ENCODE data around the gene ICAM2.
A peak's percentile ranks its signal among the peaks of the same experiment; 100 is the strongest.

ICAM2 gene

GRCh38 chr17:64001763-64002529 lies 18.5 kb downstream of the ICAM2 start:
- DNase-seq (no peak), ATAC-seq (replicated peaks) (no peak)
- Mint-ChIP-seq H3K9me3 (no peaks in the 10 kb centered on the region), H3K36me3 (peaks cover 28 to 36% of the 10 kb centered on the region in 2 donors), H3K4me1 (peaks cover 25 to 50% of the 10 kb centered on the region in 2 donors), H3K27ac (no peak overlapping the region), H3K27me3 (peaks cover 9 to 12% of the 10 kb centered on the region in 2 donors), H3K4me3 (no peak overlapping the region)

- Mint-ChIP-seq H3K27me3 (peaks cover 9 to 12% of the 10 kb centered on the region in 2 donors), H3K4me1 (peaks cover 21 to 44% of the 10 kb centered on the region in 2 donors), H3K4me3 (no peak overlapping the region), H3K9me3 (no peaks in the 10 kb centered on the region), H3K27ac (no peak overlapping the region), H3K36me3 (peaks cover 28 to 36% of the 10 kb centered on the region in 2 donors)
- no peak for ATAC-seq (replicated peaks)
- DNase-seq, result no peak
Measured at GRCh38 chr17:64001091-64001579, 19.3 kb downstream of the ICAM2 start.

DNA sequence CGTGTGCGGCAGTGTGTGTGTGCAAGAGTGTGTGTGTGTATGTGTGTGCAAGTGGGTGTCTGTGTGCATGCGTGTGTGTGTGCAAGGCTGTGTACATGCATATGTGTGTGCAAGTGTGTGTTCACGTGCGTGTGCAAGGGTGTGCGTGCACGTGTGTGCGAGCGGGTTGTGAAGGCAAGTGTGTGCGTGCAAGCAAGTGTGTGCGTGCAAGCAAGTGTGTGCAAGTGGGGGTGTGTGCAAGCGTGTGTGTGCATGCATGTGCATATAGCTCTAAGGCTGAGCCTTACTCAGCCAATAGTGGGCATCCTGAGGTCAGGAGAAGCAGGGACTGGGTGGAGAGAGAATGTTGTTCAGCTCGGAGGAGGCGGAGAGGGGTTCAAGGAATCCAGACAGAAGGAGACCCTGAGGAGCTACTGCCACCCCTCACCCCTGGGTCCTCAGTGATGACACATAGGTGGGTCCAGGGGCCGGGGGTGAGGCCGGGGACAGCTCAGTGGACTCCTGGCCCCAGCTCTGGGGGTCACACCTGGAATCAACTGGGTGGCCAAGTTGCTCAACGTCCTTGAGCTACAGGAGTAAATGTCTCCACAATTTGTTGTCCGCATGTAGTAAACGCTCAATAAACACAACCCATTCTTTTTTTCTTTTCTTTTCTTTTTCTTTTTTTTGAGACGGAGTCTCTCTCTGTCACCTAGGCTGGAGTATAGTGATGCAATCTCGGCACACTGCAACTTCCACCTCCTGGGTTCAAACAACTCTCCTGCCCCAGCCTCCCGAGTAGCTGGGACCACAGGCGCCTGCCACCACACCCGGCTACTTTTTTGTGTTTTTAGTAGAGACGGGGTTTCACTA lies 20.5 kb downstream of the ICAM2 start:
- H3K27me3 Mint-ChIP-seq, result peaks cover 9 to 12% of the 10 kb centered on the region in 2 donors
- H3K9me3 Mint-ChIP-seq, result no peaks in the 10 kb centered on the region
- peak overlapping the region; percentile 41 to 51 for H3K4me3 Mint-ChIP-seq
- peak overlapping the region; percentile 14 for H3K27ac Mint-ChIP-seq
- DNase-seq, result no peak
- peaks cover 18 to 36% of the 10 kb centered on the region in 2 donors for H3K4me1 Mint-ChIP-seq
- H3K36me3 Mint-ChIP-seq, result peaks cover 18 to 28% of the 10 kb centered on the region in 2 donors
- ATAC-seq (replicated peaks), result no peak

DNA sequence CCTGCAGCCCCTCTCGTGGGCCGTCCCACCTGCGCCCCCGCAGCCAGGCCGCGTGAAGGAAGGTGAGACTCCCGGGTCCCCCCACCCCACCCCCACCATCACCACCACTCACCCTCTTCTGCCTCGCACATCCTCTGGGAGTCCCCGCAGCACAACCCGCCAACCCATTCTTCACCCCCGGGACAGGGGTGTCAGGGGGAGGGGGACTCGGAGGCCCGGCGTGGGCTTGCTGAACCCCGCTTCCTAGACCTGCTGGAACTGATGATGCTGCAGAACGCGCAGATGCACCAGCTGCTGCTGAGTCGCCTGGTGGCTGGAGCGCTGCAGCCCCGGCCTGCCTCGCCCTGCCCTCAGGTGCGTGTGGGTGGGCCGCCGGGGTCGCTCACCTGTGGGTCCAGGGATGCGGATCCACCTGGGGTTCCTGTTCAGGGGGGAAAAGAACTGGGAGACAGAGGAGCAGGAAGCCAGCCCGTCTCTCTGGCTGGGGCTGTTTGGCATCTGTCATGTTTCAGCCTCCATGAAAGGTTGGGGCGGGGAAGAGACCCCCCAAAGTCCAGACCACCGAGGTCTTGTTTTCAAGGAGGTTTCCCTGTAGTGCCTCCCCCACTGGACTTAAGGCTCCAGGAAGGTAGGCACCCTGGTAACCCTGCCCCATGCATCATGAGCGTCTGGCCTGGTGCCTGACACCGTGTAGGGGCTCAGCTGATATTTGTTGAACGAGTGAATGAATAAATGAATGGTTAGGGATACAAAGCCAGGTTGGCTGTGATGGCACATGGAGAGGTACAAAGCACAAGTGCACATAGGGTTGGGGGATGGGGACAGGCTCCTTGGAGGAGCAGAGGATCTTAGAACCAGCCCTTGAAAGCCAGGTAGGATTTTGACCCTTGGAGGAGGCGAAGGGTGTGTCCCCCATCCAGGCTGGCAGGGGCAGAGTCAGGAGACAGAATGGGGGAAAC lies 21.4 kb downstream of the ICAM2 start:
- no peak for DNase-seq
- peak; percentile 45 to 48 for ATAC-seq (replicated peaks)
- no peaks in the 10 kb centered on the region for H3K9me3 Mint-ChIP-seq
- peaks cover 12 to 20% of the 10 kb centered on the region in 2 donors for H3K36me3 Mint-ChIP-seq
- H3K4me1 Mint-ChIP-seq, result peaks cover 18 to 36% of the 10 kb centered on the region in 2 donors
- H3K27ac Mint-ChIP-seq, result peak overlapping the region; percentile 62
- peaks cover 9 to 12% of the 10 kb centered on the region in 2 donors for H3K27me3 Mint-ChIP-seq
- H3K4me3 Mint-ChIP-seq, result peak overlapping the region; percentile 87 to 98

DNA sequence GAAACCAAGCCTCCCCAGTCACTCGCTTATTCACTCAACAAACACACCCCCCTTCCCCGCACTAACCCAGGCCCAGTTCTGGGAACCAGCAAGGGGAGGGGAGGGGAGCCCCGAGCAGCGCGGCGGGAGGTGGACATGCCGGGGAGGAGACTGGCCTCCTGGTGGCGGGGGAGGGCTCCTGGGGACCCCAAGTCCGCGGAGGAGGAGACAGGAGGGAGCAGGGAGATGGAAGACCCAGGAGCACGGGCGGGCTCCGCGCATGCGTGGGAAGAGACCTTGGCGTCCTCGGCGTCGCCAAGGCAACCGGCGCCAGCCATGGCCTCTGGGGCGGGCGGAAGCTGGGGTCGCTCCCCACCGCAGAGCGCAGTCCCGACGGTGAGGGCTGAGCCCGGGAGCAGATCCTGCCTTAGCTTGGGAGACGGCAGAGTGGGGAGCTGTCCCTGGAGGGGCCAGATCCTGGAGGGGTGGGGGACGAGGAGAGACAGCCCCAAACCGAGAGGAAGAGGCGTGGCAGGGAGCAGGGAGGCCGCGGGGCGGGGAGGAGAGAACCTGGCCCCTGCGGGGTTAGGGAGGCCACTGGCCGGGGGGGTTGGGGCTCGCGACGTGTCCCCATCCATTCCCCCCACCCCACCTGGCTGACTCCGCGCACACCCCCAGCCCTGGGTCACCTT lies 22.2 kb downstream of the ICAM2 start, which contains the start of gene PRR29:
Gene PRR29, plus strand, starts transcription at position 302 of the 671 bp plus-strand sequence. Its CDS starts 14 bp downstream, at position 316.
- Mint-ChIP-seq H3K4me3 (peak within 1 kb of the TSS; percentile 94 to 98), H3K27ac (peak within 1 kb of the TSS; percentile 75), H3K36me3 (peaks cover 4 to 12% of the 10 kb centered on the region in 2 donors), H3K27me3 (peaks cover 9 to 12% of the 10 kb centered on the region in 2 donors), H3K4me1 (peaks cover 23 to 43% of the 10 kb centered on the region in 2 donors), H3K9me3 (no peaks in the 10 kb centered on the region)
- ATAC-seq (replicated peaks) (peak; percentile 83 to 86), DNase-seq (peak; percentile 58)

GRCh38 chr17:63997341-63998048 lies 22.9 kb downstream of the ICAM2 start:
- peaks cover 9 to 12% of the 10 kb centered on the region in 2 donors for H3K27me3 Mint-ChIP-seq
- H3K9me3 Mint-ChIP-seq, result no peaks in the 10 kb centered on the region
- DNase-seq (no peak), ATAC-seq (replicated peaks) (no peak)
- H3K27ac Mint-ChIP-seq, result no peak overlapping the region
- H3K4me1 Mint-ChIP-seq, result peaks cover 26 to 48% of the 10 kb centered on the region in 2 donors
- H3K36me3 Mint-ChIP-seq, result peaks cover 4 to 9% of the 10 kb centered on the region in 2 donors
- H3K4me3 Mint-ChIP-seq, result peak overlapping the region; percentile 94 to 98

- ATAC-seq (replicated peaks) (no peak), DNase-seq (no peak)
- no peak overlapping the region for H3K4me3 Mint-ChIP-seq
- peaks cover 9 to 12% of the 10 kb centered on the region in 2 donors for H3K27me3 Mint-ChIP-seq
- H3K36me3 Mint-ChIP-seq, result peaks cover 0 to 5% of the 10 kb centered on the region in 2 donors
- H3K9me3 Mint-ChIP-seq, result no peaks in the 10 kb centered on the region
- peaks cover 27 to 55% of the 10 kb centered on the region in 2 donors for H3K4me1 Mint-ChIP-seq
- H3K27ac Mint-ChIP-seq, result no peak overlapping the region
Measured at GRCh38 chr17:63996430-63997182, 23.8 kb downstream of the ICAM2 start.

DNA sequence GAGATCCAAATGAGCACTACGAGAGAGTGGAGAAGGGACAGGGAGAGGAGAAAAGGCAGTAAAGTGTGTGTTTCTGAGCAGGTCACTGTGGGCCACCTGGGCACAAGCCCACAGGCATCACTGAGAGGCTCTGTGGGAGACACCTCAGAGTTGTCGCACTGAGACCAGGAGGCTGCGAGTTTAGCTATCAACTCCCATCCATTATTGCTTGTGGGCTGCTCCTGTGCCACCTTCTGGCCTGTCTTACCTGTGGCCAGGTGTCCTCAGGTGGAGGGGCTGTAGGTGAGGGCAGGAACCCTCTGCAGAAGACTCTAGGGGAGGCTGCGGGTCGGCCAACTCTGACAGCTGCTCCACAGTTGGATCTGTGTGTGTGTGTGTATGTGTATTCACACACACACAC lies 24.8 kb downstream of the ICAM2 start:
- ATAC-seq (replicated peaks), result no peak
- Mint-ChIP-seq H3K36me3 (no peaks in the 10 kb centered on the region), H3K27ac (no peak overlapping the region), H3K4me3 (no peak overlapping the region), H3K27me3 (peaks cover 9 to 12% of the 10 kb centered on the region in 2 donors), H3K9me3 (no peaks in the 10 kb centered on the region), H3K4me1 (peaks cover 30 to 58% of the 10 kb centered on the region in 2 donors)
- DNase-seq, result no peak

GRCh38 chr17:63993368-63993985 lies 27.0 kb downstream of the ICAM2 start:
- no peak for DNase-seq

DNA sequence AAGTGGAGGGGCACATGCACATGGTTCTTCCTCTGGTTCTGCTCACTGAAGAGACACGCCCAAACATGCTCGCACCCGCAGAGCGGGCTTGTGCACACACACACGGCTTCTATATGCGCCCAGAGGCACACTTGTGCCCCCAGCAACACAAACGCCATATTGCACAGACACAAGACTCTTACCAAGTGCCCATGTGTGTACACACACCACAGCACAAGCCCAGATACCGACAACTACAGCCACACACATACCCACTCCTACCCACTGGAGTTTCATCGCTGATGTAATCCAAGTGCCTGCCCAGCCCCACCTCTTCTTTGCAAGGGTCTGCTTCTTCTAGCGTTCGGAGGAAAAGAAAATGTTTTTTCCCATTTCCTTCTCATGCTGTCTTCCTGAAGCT lies 28.8 kb downstream of the ICAM2 start:
- Mint-ChIP-seq H3K27ac (no peak overlapping the region), H3K9me3 (no peaks in the 10 kb centered on the region), H3K36me3 (no peaks in the 10 kb centered on the region), H3K4me1 (peaks cover 30 to 50% of the 10 kb centered on the region in 2 donors), H3K4me3 (no peak overlapping the region), H3K27me3 (no peaks in the 10 kb centered on the region)
- no peak for DNase-seq
- no peak for ATAC-seq (replicated peaks)

More at GRCh38 chr17:63993368-63993985, 27.0 kb downstream of the ICAM2 start:
- Mint-ChIP-seq H3K27ac (no peak overlapping the region), H3K4me1 (peaks cover 29 to 49% of the 10 kb centered on the region in 2 donors), H3K9me3 (no peaks in the 10 kb centered on the region), H3K27me3 (peaks cover 0 to 5% of the 10 kb centered on the region in 2 donors), H3K36me3 (no peaks in the 10 kb centered on the region), H3K4me3 (no peak overlapping the region)
- no peak for ATAC-seq (replicated peaks)

- H3K4me1 Mint-ChIP-seq, result peaks cover 42 to 65% of the 10 kb centered on the region in 2 donors
- DNase-seq (no peak), ATAC-seq (replicated peaks) (peak in 1 of 2 donors; percentile 4)
- H3K27me3 Mint-ChIP-seq, result no peaks in the 10 kb centered on the region
- H3K36me3 Mint-ChIP-seq, result no peaks in the 10 kb centered on the region
- H3K9me3 Mint-ChIP-seq, result no peaks in the 10 kb centered on the region
- no peak overlapping the region for H3K27ac Mint-ChIP-seq
- H3K4me3 Mint-ChIP-seq, result peak overlapping the region in 1 of 2 donors; percentile 79
Measured at GRCh38 chr17:63989622-63990345, 30.6 kb downstream of the ICAM2 start.
